HT1080 (cell line): ENCODE measurements around the gene SH3BP1. TPM values are rescaled to one million over a fixed set of nuclear protein-coding genes. Genes with fewer than 3 reads are reported as not detected.

Source experiments
- DNase-seq: peaks from one replicate; pipeline ENCODE4 v3.0.0-alpha.2; 2015; ENCODE audit warnings: low read depth
- small RNA-seq: library from RNA; depleted of rRNA; stranded (forward); fragments of <200 nt; gene quantifications from one replicate; pipeline ENCODE3, GENCODE V24; 2014
- total RNA-seq: library from RNA; depleted of rRNA; stranded (reverse); fragments of >200 nt; shearing (Covaris generic); gene quantifications from 2 replicates; pipeline ENCODE4 v1.2.3, GENCODE V29; 2014; rRNA removed

SH3BP1 gene
- total RNA-seq, 1 experiment from 2014 or later: 14.2 TPM

DNA sequence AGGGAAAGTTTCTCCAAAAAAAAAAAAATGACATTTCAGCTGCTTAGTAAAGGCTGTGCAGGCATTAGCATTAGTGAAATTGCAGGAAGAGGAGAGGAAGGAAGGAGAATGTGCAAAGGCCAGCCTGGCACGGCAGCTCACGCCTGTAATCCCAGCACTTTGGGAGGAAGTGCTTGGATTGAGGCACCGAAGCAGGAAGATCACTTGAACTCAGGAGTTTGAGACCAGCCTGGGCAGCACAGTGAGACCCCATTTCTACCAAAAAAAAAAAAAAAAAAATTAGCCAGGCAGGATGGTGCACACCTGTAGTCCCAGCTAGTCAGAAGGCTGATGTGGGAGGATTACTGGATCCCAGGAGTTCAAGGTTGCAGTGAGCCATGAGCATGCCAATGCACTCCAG, 65.2 kb downstream of the SH3BP1 start:
- no peak for DNase-seq

GRCh38 chr22:37705205-37705604, 65.7 kb downstream of the SH3BP1 start:
- no peak for DNase-seq

Small RNAs within 50 kb of the gene (small RNA-seq; reads per million reads assigned to genes)
- gene RN7SL385P: not detected

Other genes starting within 250 kb of the SH3BP1 start
- 5.7 and 7.0 TPM in 2 replicates for gene ELFN2, start 212.2 kb upstream of the SH3BP1 start, total RNA-seq
- not detected in 2 replicates for gene MFNG, start 153.3 kb upstream of the SH3BP1 start, total RNA-seq
- gene CARD10, start 120.3 kb upstream of the SH3BP1 start, total RNA-seq: 22.4 and 25.4 TPM in 2 replicates
- gene CDC42EP1, start 79.2 kb upstream of the SH3BP1 start, total RNA-seq: 67.3 and 95.3 TPM in 2 replicates
- gene LGALS2, start 59.6 kb upstream of the SH3BP1 start, total RNA-seq: not detected in 2 replicates
- 34.0 and 35.1 TPM in 2 replicates for gene GGA1, start 30.8 kb upstream of the SH3BP1 start, total RNA-seq
- 44.5 and 52.0 TPM in 2 replicates for gene PDXP, start 19.1 kb downstream of the SH3BP1 start, total RNA-seq
- 3,838 and 5,466 TPM in 2 replicates for gene LGALS1, start 36.0 kb downstream of the SH3BP1 start, total RNA-seq
- 35.4 and 42.3 TPM in 2 replicates for gene NOL12, start 46.7 kb downstream of the SH3BP1 start, total RNA-seq
- 32.3 and 33.3 TPM in 2 replicates for gene TRIOBP, start 57.4 kb downstream of the SH3BP1 start, total RNA-seq
- 13.4 and 14.6 TPM in 2 replicates for gene GCAT, start 168.3 kb downstream of the SH3BP1 start, total RNA-seq
- 0.23 TPM in 1 of 2 replicates, not detected in the other for gene GALR3, start 183.7 kb downstream of the SH3BP1 start, total RNA-seq
- gene ANKRD54, start 204.7 kb downstream of the SH3BP1 start, total RNA-seq: 29.1 and 38.1 TPM in 2 replicates
- 570 and 657 TPM in 2 replicates for gene EIF3L, start 209.8 kb downstream of the SH3BP1 start, total RNA-seq